ENCODE results near the gene LITAFD. TPM values are rescaled to one million over a fixed set of nuclear protein-coding genes. Genes with fewer than 3 reads are reported as not detected.
"Not testable (repeated sequence)": the region's sequence is repeated elsewhere in the genome, so short reads cannot be mapped to it uniquely, and the experiment has no call there.

The LITAFD gene
- total and polyA plus RNA-seq, 2 of the 4 experiments (the other 2 are of a cell fraction), result not detected

DNA sequence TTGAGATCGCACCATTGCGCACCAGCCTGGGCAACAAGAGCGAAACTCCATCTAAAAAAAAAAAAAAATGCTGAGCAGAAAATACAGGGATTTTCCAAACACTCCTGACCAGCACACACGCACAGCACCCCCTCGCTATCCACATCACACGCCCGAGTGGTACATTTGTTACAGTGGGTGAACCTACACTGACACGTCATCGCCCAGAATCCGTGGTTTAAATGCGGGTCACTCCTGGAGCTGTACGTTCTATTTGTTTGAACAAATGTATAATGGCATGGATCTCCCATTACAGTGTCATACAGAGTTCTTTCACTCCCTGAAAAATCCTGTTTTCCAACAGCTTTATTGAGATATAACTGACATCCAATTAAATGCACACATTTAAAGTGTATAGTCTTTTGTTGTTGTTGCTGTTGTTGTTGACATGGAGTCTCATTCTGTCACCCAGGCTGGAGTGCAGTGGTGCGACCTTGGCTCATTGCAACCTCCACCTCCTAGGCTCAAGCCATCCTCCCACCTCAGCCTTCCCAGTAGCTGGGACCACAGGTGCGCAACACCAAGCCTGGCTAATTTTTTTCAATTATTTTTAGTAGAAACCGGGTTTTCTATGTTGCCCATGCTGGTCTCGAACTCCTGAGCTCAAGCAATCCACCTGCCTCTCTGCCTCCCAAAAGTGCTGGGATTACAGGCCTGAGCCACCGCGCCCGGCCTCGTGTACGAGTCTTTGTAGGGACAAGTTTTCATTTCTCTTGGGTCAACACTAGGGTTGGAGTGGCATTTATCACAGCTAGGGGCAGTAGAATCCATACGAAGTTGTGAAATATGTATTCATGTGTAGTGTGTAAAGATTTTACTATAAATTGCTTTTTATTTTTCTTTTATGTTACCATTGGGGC lies 8.9 kb upstream of the LITAFD start:
- Histone ChIP-seq H3K9me3 (ENCODE audit: control insufficient read depth, insufficient read depth, low read length) (no peaks in the 10 kb centered on the region), H4K20me1 (ENCODE audit: insufficient read depth, low read length) (0 out of 2 replicates have a peak, but pooled peaks cover 3% of the 10 kb centered on the region), H3K4me1 (ENCODE audit: control insufficient read depth, insufficient read depth, low read length) (peaks cover 9% of the 10 kb centered on the region), H3K36me3 (ENCODE audit: control insufficient read depth, insufficient read depth, low read length) (no peaks in the 10 kb centered on the region), H4K5ac (ENCODE audit: low read depth, low read length) (no peak overlapping the region), H3K9ac (ENCODE audit: low read depth, low read length) (no peak overlapping the region), H2AK5ac (ENCODE audit: low read depth, low read length) (no peak overlapping the region), H3K79me1 (ENCODE audit: low read depth in 1 of 2, low read length in 2 of 2) (0 out of 4 replicates have a peak, but pooled peaks cover 0 to 9% of the 10 kb centered on the region in 2 experiments), H3K4ac (ENCODE audit: low read depth, low read length) (no peak overlapping the region), H3K4me3 (ENCODE audit: insufficient read depth, low read depth, low read length) (no peak overlapping the region), H4K8ac (ENCODE audit: low read depth in 2 of 2, low read length in 2 of 2) (no peak overlapping the region), H2AFZ (replicated peaks; ENCODE audit: low read length, poor library complexity) (no peak overlapping the region), H4K91ac (ENCODE audit: insufficient read depth, low read depth, low read length) (no peak overlapping the region), H3K27me3 (ENCODE audit: control insufficient read depth, insufficient read depth, low read length) (no peaks in the 10 kb centered on the region), H2BK5ac (ENCODE audit: low read depth, low read length, poor library complexity, severe bottlenecking) (no peak overlapping the region), H3K14ac (replicated peaks; ENCODE audit: low read depth, low read length) (no peak overlapping the region), H2AK9ac (replicated peaks; ENCODE audit: low read depth, low read length, poor library complexity) (no peak overlapping the region), H2BK120ac (ENCODE audit: low read depth, low read length) (no peak overlapping the region), H3K4me2 (ENCODE audit: low read depth, low read length) (no peak overlapping the region), H3K27ac (ENCODE audit: insufficient read depth, low read length) (no peak overlapping the region), H2BK20ac (ENCODE audit: low read depth, low read length) (no peak overlapping the region), H3K18ac (ENCODE audit: low read depth, low read length) (no peak overlapping the region), H3K9me1 (ENCODE audit: insufficient read depth, low read length) (peaks cover 5% of the 10 kb centered on the region), H3K23ac (ENCODE audit: low read depth, low read length) (no peak overlapping the region), H2BK15ac (ENCODE audit: low read depth, low read length) (no peak overlapping the region; the same call in 2 of the 3 replicates), H3K56ac (ENCODE audit: extremely low read depth, insufficient read depth, low read length) (no peak overlapping the region)
- intact Hi-C loops (cut with micrococcal nuclease) (no loop called here), dilution Hi-C loops (cut with HindIII; ENCODE audit: low sequenced_read_pairs, unreplicated experiment) (no loop called here), in situ Hi-C loops (cut with MboI; ENCODE audit: low sequenced_read_pairs) (no loop called here)
- DNase-seq, result no peak
- ATAC-seq (ENCODE audit: low read depth), result no peak
- ChIA-PET POLR2A (ENCODE audit: unreplicated experiment) (no interaction called here), CTCF (interaction anchor here (0.7 kb wide), 2 partner anchors 8 to 16 kb away, joined by 3 to 4 read pairs; no protein-coding TSS in a partner anchor)
- 0 out of 2 replicates have a peak, but pooled peaks have one; percentile 43 for TF ChIP-seq CEBPB (IDR thresholded peaks at IDR 0.05; ENCODE audit: low read depth, low read length)
- TF ChIP-seq RFX5 (IDR thresholded peaks at IDR 0.05; ENCODE audit: low read depth, low read length), result no peak
- TF ChIP-seq, protein P1, sequence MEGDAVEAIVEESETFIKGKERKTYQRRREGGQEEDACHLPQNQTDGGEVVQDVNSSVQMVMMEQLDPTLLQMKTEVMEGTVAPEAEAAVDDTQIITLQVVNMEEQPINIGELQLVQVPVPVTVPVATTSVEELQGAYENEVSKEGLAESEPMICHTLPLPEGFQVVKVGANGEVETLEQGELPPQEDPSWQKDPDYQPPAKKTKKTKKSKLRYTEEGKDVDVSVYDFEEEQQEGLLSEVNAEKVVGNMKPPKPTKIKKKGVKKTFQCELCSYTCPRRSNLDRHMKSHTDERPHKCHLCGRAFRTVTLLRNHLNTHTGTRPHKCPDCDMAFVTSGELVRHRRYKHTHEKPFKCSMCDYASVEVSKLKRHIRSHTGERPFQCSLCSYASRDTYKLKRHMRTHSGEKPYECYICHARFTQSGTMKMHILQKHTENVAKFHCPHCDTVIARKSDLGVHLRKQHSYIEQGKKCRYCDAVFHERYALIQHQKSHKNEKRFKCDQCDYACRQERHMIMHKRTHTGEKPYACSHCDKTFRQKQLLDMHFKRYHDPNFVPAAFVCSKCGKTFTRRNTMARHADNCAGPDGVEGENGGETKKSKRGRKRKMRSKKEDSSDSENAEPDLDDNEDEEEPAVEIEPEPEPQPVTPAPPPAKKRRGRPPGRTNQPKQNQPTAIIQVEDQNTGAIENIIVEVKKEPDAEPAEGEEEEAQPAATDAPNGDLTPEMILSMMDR (conservative IDR thresholded peaks at IDR 0.05; ENCODE audit: low read depth, low read length), result 0 out of 2 replicates have a peak, but pooled peaks have one; percentile 14
- WGBS, 2 experiments (ENCODE audit: extremely low coverage in 2 of 2, insufficient read length in 1 of 2), result 100% methylated on average over 5 of the region's 22 CpGs; no CpG with 5 or more reads in 1 of the 2 experiments
- no TSS peak for BruUV-seq (replicated peaks)

DNA sequence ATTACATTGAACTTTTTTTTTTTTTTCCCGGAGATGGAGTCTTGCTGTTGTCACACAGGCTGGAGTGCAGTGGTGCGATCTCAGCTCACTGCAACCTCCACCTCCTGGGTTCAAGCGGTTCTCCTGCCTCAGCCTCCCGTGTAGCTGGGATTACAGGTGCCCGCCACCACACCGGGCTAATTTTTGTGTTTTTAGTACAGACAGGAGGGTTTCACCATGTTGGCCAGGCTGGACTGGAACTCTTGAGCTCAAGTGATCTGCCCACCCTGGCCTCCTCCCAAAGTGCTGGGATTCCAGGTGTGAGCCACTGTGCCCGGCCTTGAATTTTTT lies 8.3 kb upstream of the LITAFD start:
- H4K5ac ChIP-seq (ENCODE audit: low read depth, low read length); H2AFZ ChIP-seq (replicated peaks; ENCODE audit: low read length, poor library complexity); dilution Hi-C loops (cut with HindIII; ENCODE audit: low sequenced_read_pairs, unreplicated experiment); H3K27me3 ChIP-seq (ENCODE audit: control insufficient read depth, insufficient read depth, low read length); ATAC-seq (ENCODE audit: low read depth); H3K79me1 ChIP-seq (ENCODE audit: low read depth in 1 of 2, low read length in 2 of 2); H2BK5ac ChIP-seq (ENCODE audit: low read depth, low read length, poor library complexity, severe bottlenecking); DNase-seq; H4K91ac ChIP-seq (ENCODE audit: insufficient read depth, low read depth, low read length); H2BK15ac ChIP-seq (ENCODE audit: low read depth, low read length); H3K23ac ChIP-seq (ENCODE audit: low read depth, low read length); H2BK20ac ChIP-seq (ENCODE audit: low read depth, low read length); H3K36me3 ChIP-seq (ENCODE audit: control insufficient read depth, insufficient read depth, low read length); H3K9ac ChIP-seq (ENCODE audit: low read depth, low read length); H3K4ac ChIP-seq (ENCODE audit: low read depth, low read length); H3K27ac ChIP-seq (ENCODE audit: insufficient read depth, low read length); H3K9me3 ChIP-seq (ENCODE audit: control insufficient read depth, insufficient read depth, low read length); H3K18ac ChIP-seq (ENCODE audit: low read depth, low read length); in situ Hi-C loops (cut with MboI; ENCODE audit: low sequenced_read_pairs); BruUV-seq (replicated peaks); H3K4me2 ChIP-seq (ENCODE audit: low read depth, low read length); H3K56ac ChIP-seq (ENCODE audit: extremely low read depth, insufficient read depth, low read length); H3K9me1 ChIP-seq (ENCODE audit: insufficient read depth, low read length); H4K20me1 ChIP-seq (ENCODE audit: insufficient read depth, low read length); POLR2A ChIA-PET (ENCODE audit: unreplicated experiment); H4K8ac ChIP-seq (ENCODE audit: low read depth in 2 of 2, low read length in 2 of 2); H2AK5ac ChIP-seq (ENCODE audit: low read depth, low read length); intact Hi-C loops (cut with micrococcal nuclease); H3K4me3 ChIP-seq (ENCODE audit: insufficient read depth, low read depth, low read length); H2BK120ac ChIP-seq (ENCODE audit: low read depth, low read length); H3K14ac ChIP-seq (replicated peaks; ENCODE audit: low read depth, low read length); H2AK9ac ChIP-seq (replicated peaks; ENCODE audit: low read depth, low read length, poor library complexity): not testable (repeated sequence)
- peaks cover 11% of the 10 kb centered on the region for H3K4me1 ChIP-seq (ENCODE audit: control insufficient read depth, insufficient read depth, low read length)
- CTCF ChIA-PET, result interaction anchor here (0.6 to 0.7 kb wide), 2 partner anchors 15 to 1767 kb away, joined by 3 to 4 read pairs; no protein-coding TSS in a partner anchor
- no CpG with 5 or more reads among the region's 7 CpGs for WGBS, 2 experiments (ENCODE audit: extremely low coverage in 2 of 2, insufficient read length in 1 of 2)
